ENCODE data around the gene EIF2B2. TPM values are rescaled to one million over a fixed set of nuclear protein-coding genes. Genes with fewer than 3 reads are reported as not detected.

The EIF2B2 gene
- polyA plus RNA-seq, 1 of the 3 experiments (the other 2 are of a cell fraction), result 125 TPM

DNA sequence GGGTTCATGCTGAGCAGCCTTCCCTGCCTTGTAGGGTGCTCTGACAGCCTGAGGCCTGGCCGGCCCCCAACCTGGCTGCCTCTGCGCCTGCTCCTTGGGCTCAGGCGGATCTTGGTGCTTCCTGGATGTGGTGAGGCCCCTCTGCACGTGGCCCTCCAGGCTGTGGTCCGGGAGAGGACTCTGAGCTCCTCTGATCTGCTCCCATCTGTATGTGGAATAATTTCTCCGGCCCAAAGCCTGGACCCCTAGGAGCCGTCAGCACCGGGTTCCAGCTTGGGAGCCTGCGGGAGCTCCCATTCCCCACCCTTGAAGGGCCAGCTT, 21.3 kb upstream of the EIF2B2 start:
- DNase-seq, result no peak
- peak overlapping the region; percentile 48; the same call in 1 of the 2 replicates for H3K4me2 ChIP-seq
- H3K4me1 ChIP-seq (ENCODE audit: control insufficient read depth in 1 of 2, insufficient read depth in 2 of 2, low read depth in 1 of 2, low read length in 1 of 2), result peaks cover 35 to 49% of the 10 kb centered on the region in 2 experiments; a peak in 3 of 4 replicates
- H3K27ac ChIP-seq (ENCODE audit: low read depth in 2 of 2, low read length in 1 of 2), result no peak overlapping the region
- WGBS (ENCODE audit: low lambda C conversion rate), result 100% methylated on average over 5 of the region's 9 CpGs
- no peak overlapping the region for H3K4me3 ChIP-seq (ENCODE audit: low read depth in 2 of 2, low read length in 1 of 2)
- no peaks in the 10 kb centered on the region for H3K79me2 ChIP-seq (ENCODE audit: insufficient read depth)
- no peaks in the 10 kb centered on the region for H4K20me1 ChIP-seq (ENCODE audit: insufficient read depth)
- no peaks in the 10 kb centered on the region for H3K36me3 ChIP-seq (replicated peaks in 1 of 2; ENCODE audit: control insufficient read depth in 1 of 2, insufficient read depth in 2 of 2, low read length in 1 of 2)
- POLR2A ChIA-PET, result no interaction called here
- no peaks in the 10 kb centered on the region for H3F3A ChIP-seq (replicated peaks; ENCODE audit: insufficient read depth)
- no peak overlapping the region for H3K9ac ChIP-seq
- no peaks in the 10 kb centered on the region for H3K9me2 ChIP-seq
- TF ChIP-seq NRF1 (IDR thresholded peaks at IDR 0.05; ENCODE audit: low read depth, low read length) (no peak), MXI1 (IDR thresholded peaks at IDR 0.05; ENCODE audit: low read depth, low read length) (no peak), RAD21 (IDR thresholded peaks at IDR 0.05; ENCODE audit: low read length) (no peak), TEAD4 (IDR thresholded peaks at IDR 0.05; ENCODE audit: borderline replicate concordance, insufficient read depth) (no peak), GABPA (IDR thresholded peaks at IDR 0.05; ENCODE audit: low read depth) (no peak), MEF2A (IDR thresholded peaks at IDR 0.05; ENCODE audit: borderline replicate concordance, low read depth) (no peak), SMC3 (IDR thresholded peaks at IDR 0.05; ENCODE audit: low read depth, low read length) (no peak), FOXJ3 (CRISPR knock-in tag; IDR thresholded peaks at IDR 0.05) (no peak), FOXM1 (IDR thresholded peaks at IDR 0.05; ENCODE audit: low read depth) (no peak), YY1 (IDR thresholded peaks at IDR 0.05; ENCODE audit: low read depth) (no peak)
- H3K9me3 ChIP-seq, result no peaks in the 10 kb centered on the region
- H3K27me3 ChIP-seq (ENCODE audit: insufficient read depth), result no peaks in the 10 kb centered on the region
- CTCF ChIA-PET, result interaction anchor here (1.1 to 1.6 kb wide), 3 partner anchors 21 to 36 kb away, joined by 3 read pairs; partner anchors contain the start of gene EIF2B2
- no peak overlapping the region for H2AFZ ChIP-seq (ENCODE audit: low read depth)

DNA sequence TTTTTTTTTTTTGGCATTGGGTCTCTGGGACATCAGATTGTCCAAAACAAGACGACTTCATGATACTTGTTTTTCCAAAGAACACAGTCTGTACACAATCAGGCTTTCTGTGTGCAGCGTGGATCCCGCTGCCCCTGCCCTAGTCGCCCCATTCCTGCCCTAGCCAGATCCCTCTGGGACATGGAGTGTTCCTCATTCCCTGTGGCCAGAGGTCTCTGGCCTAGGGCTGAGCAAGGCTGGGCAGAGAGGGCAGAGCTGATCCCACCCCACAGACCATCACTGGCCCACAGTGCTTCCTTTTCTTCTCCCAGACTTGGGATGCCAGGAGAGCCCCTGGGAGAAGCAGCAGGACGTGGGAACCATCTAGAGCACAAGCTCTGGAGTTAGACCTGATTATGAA, 20.9 kb upstream of the EIF2B2 start:
- TF ChIP-seq EP300 (IDR thresholded peaks at IDR 0.05; ENCODE audit: borderline replicate concordance in 1 of 2, low read depth in 1 of 2, low read length in 1 of 2), result no peak
- TF ChIP-seq, protein P1, sequence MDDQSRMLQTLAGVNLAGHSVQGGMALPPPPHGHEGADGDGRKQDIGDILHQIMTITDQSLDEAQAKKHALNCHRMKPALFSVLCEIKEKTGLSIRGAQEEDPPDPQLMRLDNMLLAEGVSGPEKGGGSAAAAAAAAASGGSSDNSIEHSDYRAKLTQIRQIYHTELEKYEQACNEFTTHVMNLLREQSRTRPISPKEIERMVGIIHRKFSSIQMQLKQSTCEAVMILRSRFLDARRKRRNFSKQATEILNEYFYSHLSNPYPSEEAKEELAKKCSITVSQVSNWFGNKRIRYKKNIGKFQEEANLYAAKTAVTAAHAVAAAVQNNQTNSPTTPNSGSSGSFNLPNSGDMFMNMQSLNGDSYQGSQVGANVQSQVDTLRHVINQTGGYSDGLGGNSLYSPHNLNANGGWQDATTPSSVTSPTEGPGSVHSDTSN (IDR thresholded peaks at IDR 0.05), result no peak
- ChIA-PET POLR2A (no interaction called here), CTCF (interaction anchor here (1.1 to 1.6 kb wide), 3 partner anchors 21 to 37 kb away, joined by 3 read pairs; partner anchors contain the start of gene EIF2B2)
- 89% methylated on average over 5 of the region's 5 CpGs for WGBS (ENCODE audit: low lambda C conversion rate)
- Histone ChIP-seq H3K4me2 (no peak overlapping the region), H3K9ac (no peak overlapping the region), H3K9me3 (no peaks in the 10 kb centered on the region), H3K4me3 (ENCODE audit: low read depth in 2 of 2, low read length in 1 of 2) (no peak overlapping the region), H3K4me1 (ENCODE audit: control insufficient read depth in 1 of 2, insufficient read depth in 2 of 2, low read depth in 1 of 2, low read length in 1 of 2) (peaks cover 35 to 45% of the 10 kb centered on the region in 2 experiments; a peak in 3 of 4 replicates), H3K79me2 (ENCODE audit: insufficient read depth) (no peaks in the 10 kb centered on the region), H3F3A (replicated peaks; ENCODE audit: insufficient read depth) (no peaks in the 10 kb centered on the region), H3K27ac (ENCODE audit: low read depth in 2 of 2, low read length in 1 of 2) (no peak overlapping the region), H2AFZ (ENCODE audit: low read depth) (no peak overlapping the region), H4K20me1 (ENCODE audit: insufficient read depth) (no peaks in the 10 kb centered on the region), H3K36me3 (replicated peaks in 1 of 2; ENCODE audit: control insufficient read depth in 1 of 2, insufficient read depth in 2 of 2, low read length in 1 of 2) (no peaks in the 10 kb centered on the region), H3K9me2 (no peaks in the 10 kb centered on the region), H3K27me3 (ENCODE audit: insufficient read depth) (no peaks in the 10 kb centered on the region)
- DNase-seq, result no peak

DNA sequence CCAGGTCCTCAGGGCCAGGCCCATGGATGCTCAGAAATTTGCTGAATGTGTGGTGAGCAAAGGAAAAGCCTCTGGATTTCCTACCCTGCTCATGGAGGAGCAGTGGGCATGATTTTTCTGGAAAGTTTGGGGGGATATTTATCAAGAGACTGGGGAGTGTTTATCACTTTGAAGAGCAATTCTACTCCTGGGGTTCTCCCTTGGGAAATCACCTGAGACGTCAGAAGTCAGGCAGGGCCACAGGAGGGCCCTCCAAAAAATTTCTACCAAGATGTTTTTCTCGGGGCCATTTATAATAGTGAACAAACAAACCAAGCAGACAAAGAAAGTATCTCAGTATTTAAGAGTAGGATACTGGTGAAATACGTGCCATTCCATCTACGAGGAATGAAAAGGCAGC, 20.1 kb upstream of the EIF2B2 start:
- no peaks in the 10 kb centered on the region for H3K27me3 ChIP-seq (ENCODE audit: insufficient read depth)
- CTCF ChIA-PET, result interaction anchor here (1.6 kb wide), 1 partner anchor 38 kb away, joined by 3 read pairs; no protein-coding TSS in a partner anchor
- H3K27ac ChIP-seq (ENCODE audit: low read depth in 2 of 2, low read length in 1 of 2), result no peak overlapping the region
- H2AFZ ChIP-seq (ENCODE audit: low read depth), result no peak overlapping the region
- POLR2A ChIA-PET, result interaction anchor here (0.6 kb wide), 1 partner anchor 23 kb away, joined by 3 read pairs; no protein-coding TSS in a partner anchor
- H3F3A ChIP-seq (replicated peaks; ENCODE audit: insufficient read depth), result no peaks in the 10 kb centered on the region
- H3K9ac ChIP-seq, result no peak overlapping the region
- H3K4me1 ChIP-seq (ENCODE audit: control insufficient read depth in 1 of 2, insufficient read depth in 2 of 2, low read depth in 1 of 2, low read length in 1 of 2), result peaks cover 35 to 37% of the 10 kb centered on the region in 2 experiments; a peak in 3 of 4 replicates
- no peaks in the 10 kb centered on the region for H3K79me2 ChIP-seq (ENCODE audit: insufficient read depth)
- 89% methylated on average over 4 of the region's 4 CpGs for WGBS (ENCODE audit: low lambda C conversion rate)
- no peaks in the 10 kb centered on the region for H3K9me3 ChIP-seq
- no peak overlapping the region for H3K4me2 ChIP-seq
- no peak for DNase-seq
- no peaks in the 10 kb centered on the region for H4K20me1 ChIP-seq (ENCODE audit: insufficient read depth)
- H3K36me3 ChIP-seq (replicated peaks in 1 of 2; ENCODE audit: control insufficient read depth in 1 of 2, insufficient read depth in 2 of 2, low read length in 1 of 2), result no peaks in the 10 kb centered on the region
- H3K4me3 ChIP-seq (ENCODE audit: low read depth in 2 of 2, low read length in 1 of 2), result no peak overlapping the region
- no peaks in the 10 kb centered on the region for H3K9me2 ChIP-seq
- TF ChIP-seq, protein P2, sequence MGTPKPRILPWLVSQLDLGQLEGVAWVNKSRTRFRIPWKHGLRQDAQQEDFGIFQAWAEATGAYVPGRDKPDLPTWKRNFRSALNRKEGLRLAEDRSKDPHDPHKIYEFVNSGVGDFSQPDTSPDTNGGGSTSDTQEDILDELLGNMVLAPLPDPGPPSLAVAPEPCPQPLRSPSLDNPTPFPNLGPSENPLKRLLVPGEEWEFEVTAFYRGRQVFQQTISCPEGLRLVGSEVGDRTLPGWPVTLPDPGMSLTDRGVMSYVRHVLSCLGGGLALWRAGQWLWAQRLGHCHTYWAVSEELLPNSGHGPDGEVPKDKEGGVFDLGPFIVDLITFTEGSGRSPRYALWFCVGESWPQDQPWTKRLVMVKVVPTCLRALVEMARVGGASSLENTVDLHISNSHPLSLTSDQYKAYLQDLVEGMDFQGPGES (IDR thresholded peaks at IDR 0.05; ENCODE audit: low read depth, low read length), result no peak
- TF ChIP-seq NRF1 (IDR thresholded peaks at IDR 0.05; ENCODE audit: low read depth, low read length) (no peak), SIN3A (IDR thresholded peaks at IDR 0.05; ENCODE audit: borderline replicate concordance, low read depth, low read length) (no peak), MXI1 (IDR thresholded peaks at IDR 0.05; ENCODE audit: low read depth, low read length) (no peak), FOSL2 (IDR thresholded peaks at IDR 0.05; ENCODE audit: borderline replicate concordance, low read depth) (no peak), TCF12 (IDR thresholded peaks at IDR 0.05) (no peak), FOXM1 (IDR thresholded peaks at IDR 0.05; ENCODE audit: low read depth) (no peak), RFX5 (IDR thresholded peaks at IDR 0.05; ENCODE audit: low read length) (no peak), FOXJ3 (CRISPR knock-in tag; IDR thresholded peaks at IDR 0.05) (no peak)
- TF ChIP-seq, protein P3, sequence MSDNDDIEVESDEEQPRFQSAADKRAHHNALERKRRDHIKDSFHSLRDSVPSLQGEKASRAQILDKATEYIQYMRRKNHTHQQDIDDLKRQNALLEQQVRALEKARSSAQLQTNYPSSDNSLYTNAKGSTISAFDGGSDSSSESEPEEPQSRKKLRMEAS (IDR thresholded peaks at IDR 0.05; ENCODE audit: low read depth), result no peak
- TF ChIP-seq, protein P1 (IDR thresholded peaks at IDR 0.05), result no peak
- TF ChIP-seq, protein P4, sequence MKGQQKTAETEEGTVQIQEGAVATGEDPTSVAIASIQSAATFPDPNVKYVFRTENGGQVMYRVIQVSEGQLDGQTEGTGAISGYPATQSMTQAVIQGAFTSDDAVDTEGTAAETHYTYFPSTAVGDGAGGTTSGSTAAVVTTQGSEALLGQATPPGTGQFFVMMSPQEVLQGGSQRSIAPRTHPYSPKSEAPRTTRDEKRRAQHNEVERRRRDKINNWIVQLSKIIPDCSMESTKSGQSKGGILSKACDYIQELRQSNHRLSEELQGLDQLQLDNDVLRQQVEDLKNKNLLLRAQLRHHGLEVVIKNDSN (IDR thresholded peaks at IDR 0.05; ENCODE audit: borderline replicate concordance, low read depth), result no peak

Measured in SK-N-SH (cell line).